Measurements from ENCODE around the gene CLEC2D. TPM values are rescaled to one million over a fixed set of nuclear protein-coding genes. Genes with fewer than 3 reads are reported as not detected.

The CLEC2D gene
- total RNA-seq, 1 experiment from 2014 or later = 32.6 TPM

- H2AFZ ChIP-seq = no peak overlapping the region
- peaks cover 25% of the 10 kb centered on the region for H3K4me1 ChIP-seq (replicated peaks; ENCODE audit: insufficient read depth)
- peaks cover 11% of the 10 kb centered on the region for H3K9me3 ChIP-seq (ENCODE audit: insufficient read depth, low read depth)
- no peak for TF ChIP-seq EZH2 (IDR thresholded peaks at IDR 0.05; ENCODE audit: low read depth)
- TF ChIP-seq CTCF (conservative IDR thresholded peaks at IDR 0.05) = no peak
- H4K20me1 ChIP-seq (ENCODE audit: insufficient read depth) = no peaks in the 10 kb centered on the region
- peak in 1 of 2 experiments; percentile 90 for DNase-seq
- POLR2A ChIA-PET (ENCODE audit: unreplicated experiment) = interaction anchor here (0.5 kb wide), 2 partner anchors 10 to 48 kb away, joined by 4 to 5 read pairs; no protein-coding TSS in a partner anchor
- intact Hi-C loops (cut with micrococcal nuclease; ENCODE audit: unreplicated experiment) = loop anchor here (1.0 to 5.0 kb wide), 3 partner anchors 21 to 73 kb away; no protein-coding TSS in a partner anchor
- H3K36me3 ChIP-seq (ENCODE audit: low read depth) = no peaks in the 10 kb centered on the region
- H3K9me2 ChIP-seq (ENCODE audit: insufficient read depth) = peaks cover 8% of the 10 kb centered on the region; the same call in 1 of the 2 replicates
- peaks cover 25% of the 10 kb centered on the region for H3F3A ChIP-seq (ENCODE audit: insufficient read depth, low read depth)
- BruUV-seq (replicated peaks) = no TSS peak
- H3K79me2 ChIP-seq (ENCODE audit: low read depth) = no peaks in the 10 kb centered on the region
- H3K27me3 ChIP-seq (ENCODE audit: insufficient read depth, low read depth) = no peaks in the 10 kb centered on the region
- peak overlapping the region; percentile 56 for H3K4me2 ChIP-seq
- CTCF ChIA-PET = interaction anchor here (0.9 to 2.2 kb wide), 4 partner anchors 16 to 76 kb away, joined by 3 to 11 read pairs (median 3); no protein-coding TSS in a partner anchor
- peak overlapping the region; percentile 69 for H3K27ac ChIP-seq
- H3K4me3 ChIP-seq = no peak overlapping the region
Observed at GRCh38 chr12:9721394-9722092, 52.0 kb downstream of the CLEC2D start.

GRCh38 chr12:9724023-9724422 is 54.5 kb downstream of the CLEC2D start:
- Histone ChIP-seq H3F3A (ENCODE audit: insufficient read depth, low read depth) (peaks cover 25% of the 10 kb centered on the region), H3K27ac (no peak overlapping the region), H3K9me2 (ENCODE audit: insufficient read depth) (peaks cover 8% of the 10 kb centered on the region; the same call in 1 of the 2 replicates), H3K4me1 (replicated peaks; ENCODE audit: insufficient read depth) (peaks cover 33% of the 10 kb centered on the region), H4K20me1 (ENCODE audit: insufficient read depth) (no peaks in the 10 kb centered on the region), H3K79me2 (ENCODE audit: low read depth) (no peaks in the 10 kb centered on the region), H3K27me3 (ENCODE audit: insufficient read depth, low read depth) (no peaks in the 10 kb centered on the region), H3K4me3 (no peak overlapping the region), H3K9me3 (ENCODE audit: insufficient read depth, low read depth) (peaks cover 11% of the 10 kb centered on the region), H2AFZ (no peak overlapping the region), H3K4me2 (no peak overlapping the region), H3K36me3 (ENCODE audit: low read depth) (no peaks in the 10 kb centered on the region)
- CTCF ChIA-PET = no interaction called here
- TF ChIP-seq EZH2 (IDR thresholded peaks at IDR 0.05; ENCODE audit: low read depth) (no peak), CTCF (conservative IDR thresholded peaks at IDR 0.05) (no peak)
- POLR2A ChIA-PET (ENCODE audit: unreplicated experiment) = no interaction called here
- DNase-seq = no peak
- intact Hi-C loops (cut with micrococcal nuclease; ENCODE audit: unreplicated experiment) = loop anchor here (5.0 kb wide), 1 partner anchor 52 kb away; no protein-coding TSS in a partner anchor
- no TSS peak for BruUV-seq (replicated peaks)

GRCh38 chr12:9725213-9725870 is 55.8 kb downstream of the CLEC2D start:
- Histone ChIP-seq H4K20me1 (ENCODE audit: insufficient read depth) (no peaks in the 10 kb centered on the region), H3K4me2 (no peak overlapping the region), H3K4me1 (replicated peaks; ENCODE audit: insufficient read depth) (peaks cover 33% of the 10 kb centered on the region), H3K9me3 (ENCODE audit: insufficient read depth, low read depth) (peaks cover 11% of the 10 kb centered on the region), H3K79me2 (ENCODE audit: low read depth) (no peaks in the 10 kb centered on the region), H2AFZ (no peak overlapping the region), H3F3A (ENCODE audit: insufficient read depth, low read depth) (peaks cover 25% of the 10 kb centered on the region), H3K9me2 (ENCODE audit: insufficient read depth) (peaks cover 8% of the 10 kb centered on the region; the same call in 1 of the 2 replicates), H3K27me3 (ENCODE audit: insufficient read depth, low read depth) (no peaks in the 10 kb centered on the region), H3K36me3 (ENCODE audit: low read depth) (no peaks in the 10 kb centered on the region), H3K4me3 (no peak overlapping the region), H3K27ac (no peak overlapping the region)
- CTCF ChIA-PET = interaction anchor here (0.7 kb wide), 2 partner anchors 17 to 415 kb away, joined by 3 to 4 read pairs; no protein-coding TSS in a partner anchor
- BruUV-seq (replicated peaks) = no TSS peak
- intact Hi-C loops (cut with micrococcal nuclease; ENCODE audit: unreplicated experiment) = no loop called here
- no peak for DNase-seq
- POLR2A ChIA-PET (ENCODE audit: unreplicated experiment) = no interaction called here
- no peak for TF ChIP-seq CTCF (conservative IDR thresholded peaks at IDR 0.05)
- no peak for TF ChIP-seq EZH2 (IDR thresholded peaks at IDR 0.05; ENCODE audit: low read depth)

Data from PC-9 (cell line).